ENCODE data around the gene SMIM13. TPM values are rescaled to one million over a fixed set of nuclear protein-coding genes. Genes with fewer than 3 reads are reported as not detected.

Gene SMIM13
- total RNA-seq, 2 experiments from 2014 or later = 13.9 to 19.0 TPM

DNA sequence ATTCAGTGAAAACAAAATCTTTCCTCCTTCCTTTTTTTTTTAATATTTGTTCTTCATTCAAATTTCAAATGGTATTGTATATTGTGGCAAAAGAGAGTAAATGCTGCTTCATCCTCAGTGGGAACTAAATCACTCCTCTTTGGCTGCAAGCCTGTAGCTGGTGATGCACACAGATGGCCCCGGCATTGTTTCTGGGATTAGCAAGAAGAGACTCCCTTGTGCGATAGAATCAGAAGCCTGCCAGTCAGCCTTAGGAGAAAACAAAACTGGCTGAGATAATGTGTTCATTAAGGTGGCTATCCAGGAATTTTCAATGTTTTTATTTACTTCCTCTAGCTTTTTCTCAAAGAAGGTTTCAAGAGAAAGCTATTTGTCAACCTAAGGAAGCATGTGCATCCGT, 28.8 kb upstream of the SMIM13 start:
- no peak overlapping the region for H2AFZ ChIP-seq (ENCODE audit: low read length)
- H3K4me2 ChIP-seq (ENCODE audit: low read length) = no peak overlapping the region
- H3K9me3 ChIP-seq (ENCODE audit: low read length) = no peaks in the 10 kb centered on the region
- no peak for DNase-seq (ENCODE audit: low spot score)
- H3K79me2 ChIP-seq (ENCODE audit: insufficient read depth, low read depth, low read length) = no peaks in the 10 kb centered on the region
- H3K9me2 ChIP-seq (ENCODE audit: insufficient read depth, low read length) = no peaks in the 10 kb centered on the region
- intact Hi-C loops (cut with micrococcal nuclease; ENCODE audit: unreplicated experiment) = no loop called here
- TF ChIP-seq CTCF (conservative IDR thresholded peaks at IDR 0.05; ENCODE audit: low read length) (no peak), EZH2phosphoT487 (IDR thresholded peaks at IDR 0.05; ENCODE audit: borderline replicate concordance, low read depth, low read length) (no peak)
- ChIA-PET POLR2A (interaction anchor here (0.7 to 0.9 kb wide), 3 partner anchors 186 to 905 kb away, joined by 3 to 6 read pairs (median 4); no protein-coding TSS in a partner anchor), CTCF (ENCODE audit: unreplicated experiment) (no interaction called here)
- no peaks in the 10 kb centered on the region for H3K36me3 ChIP-seq (ENCODE audit: insufficient read depth, low read length)
- no TSS peak for BruUV-seq (replicated peaks)
- H3K4me3 ChIP-seq (ENCODE audit: low read depth, low read length, poor library complexity, severe bottlenecking) = no peak overlapping the region
- H3K27ac ChIP-seq (ENCODE audit: low read depth, low read length, poor library complexity, severe bottlenecking) = no peak overlapping the region
- H4K20me1 ChIP-seq (ENCODE audit: insufficient read depth, low read length) = no peaks in the 10 kb centered on the region
- no peaks in the 10 kb centered on the region for H3K4me1 ChIP-seq (ENCODE audit: insufficient read depth, low read length, poor library complexity, severe bottlenecking)

DNA sequence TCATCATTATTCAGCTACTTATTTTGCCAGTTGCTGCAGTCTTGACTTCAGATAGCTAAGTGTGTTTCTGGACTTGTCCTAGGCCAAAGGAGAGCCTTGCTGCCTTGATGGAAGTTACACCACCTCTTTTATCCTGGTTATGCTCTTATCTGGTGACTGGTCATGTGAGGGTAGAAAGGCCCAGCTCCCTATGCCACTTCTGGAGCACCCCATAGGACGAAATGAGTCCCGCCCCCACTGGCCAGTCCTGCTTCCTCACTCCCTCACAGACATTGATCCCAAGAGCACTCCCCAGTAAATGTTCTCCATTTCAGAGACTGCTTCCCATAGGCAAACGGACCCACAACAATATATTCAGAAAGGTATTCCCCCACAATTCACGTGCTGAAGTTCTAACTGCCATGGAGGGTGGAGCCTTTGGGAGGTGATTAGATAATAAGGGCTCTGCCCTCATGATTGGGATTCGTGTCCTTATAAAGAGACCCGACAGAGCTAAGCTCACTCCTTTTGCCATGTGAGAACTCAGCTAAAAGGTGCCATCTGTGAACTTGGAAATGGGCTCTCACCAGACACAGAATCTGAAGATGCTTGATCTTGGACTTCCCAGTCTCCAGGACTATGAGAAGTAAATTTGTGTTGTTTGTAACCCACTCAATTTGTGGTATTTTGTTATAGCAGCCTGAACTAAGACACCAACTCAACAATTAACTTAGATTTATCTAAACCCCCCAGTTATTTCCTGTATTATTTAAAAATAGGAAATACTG, 28.0 kb upstream of the SMIM13 start:
- intact Hi-C loops (cut with micrococcal nuclease; ENCODE audit: unreplicated experiment) = no loop called here
- Histone ChIP-seq H3K9me2 (ENCODE audit: insufficient read depth, low read length) (no peaks in the 10 kb centered on the region), H3K79me2 (ENCODE audit: insufficient read depth, low read depth, low read length) (no peaks in the 10 kb centered on the region), H2AFZ (ENCODE audit: low read length) (no peak overlapping the region), H3K27ac (ENCODE audit: low read depth, low read length, poor library complexity, severe bottlenecking) (no peak overlapping the region), H3K36me3 (ENCODE audit: insufficient read depth, low read length) (no peaks in the 10 kb centered on the region), H3K4me3 (ENCODE audit: low read depth, low read length, poor library complexity, severe bottlenecking) (no peak overlapping the region), H3K9me3 (ENCODE audit: low read length) (no peaks in the 10 kb centered on the region), H3K4me1 (ENCODE audit: insufficient read depth, low read length, poor library complexity, severe bottlenecking) (no peaks in the 10 kb centered on the region), H3K4me2 (ENCODE audit: low read length) (no peak overlapping the region), H4K20me1 (ENCODE audit: insufficient read depth, low read length) (no peaks in the 10 kb centered on the region)
- no peak for DNase-seq (ENCODE audit: low spot score)
- CTCF ChIA-PET (ENCODE audit: unreplicated experiment) = no interaction called here
- BruUV-seq (replicated peaks) = no TSS peak
- POLR2A ChIA-PET = interaction anchor here (0.6 to 1.3 kb wide), 6 partner anchors 9 to 587 kb away, joined by 3 to 6 read pairs (median 3); no protein-coding TSS in a partner anchor
- TF ChIP-seq EZH2phosphoT487 (IDR thresholded peaks at IDR 0.05; ENCODE audit: borderline replicate concordance, low read depth, low read length) (no peak), CTCF (conservative IDR thresholded peaks at IDR 0.05; ENCODE audit: low read length) (no peak)

Measured in OCI-LY7 (cell line).